SU-DHL-6 (cell line): Measurements from ENCODE around the gene CCDC116.
"Not testable (repeated sequence)": the region's sequence is repeated elsewhere in the genome, so short reads cannot be mapped to it uniquely, and the experiment has no call there.

ENCODE experiments used
- H2AFZ ChIP-seq: fragments of 200-600 bp; sonication (generic); 2 replicates; pipeline ENCODE4 v1.6.1; 2014; ENCODE audit warnings: low read depth, mild to moderate bottlenecking, moderate library complexity, mixed read lengths, antibody characterized with exemption, low read length; ENCODE audit not compliant: severe bottlenecking
- H3F3A ChIP-seq: fragments of 200-600 bp; shearing (Covaris generic); 2 replicates; pipeline ENCODE4 v1.6.0; 2016; ENCODE audit warnings: antibody characterized with exemption, mild to moderate bottlenecking; ENCODE audit not compliant: insufficient read depth
- H3K27ac ChIP-seq: fragments of 200-600 bp; sonication (generic); 2 replicates; pipeline ENCODE4 v1.5.1; 2016; ENCODE audit warnings: low read depth, mild to moderate bottlenecking, low read length, moderate library complexity, mixed read lengths
- H3K27me3 ChIP-seq: fragments of 200-600 bp; sonication (generic), shearing (Covaris generic); 2 replicates; pipeline ENCODE4 v1.6.0; 2014; ENCODE audit warnings: mild to moderate bottlenecking, low read length
- H3K36me3 ChIP-seq: fragments of 200-600 bp; sonication (generic); 2 replicates; pipeline ENCODE4 v1.6.1; 2014; ENCODE audit warnings: mild to moderate bottlenecking, low read length, mixed read lengths
- H3K4me2 ChIP-seq: fragments of 300-600, 200-600 bp; shearing (Covaris generic), sonication (generic); 2 replicates; pipeline ENCODE4 v1.6.0; 2014; ENCODE audit warnings: low read length, low read depth, mild to moderate bottlenecking; ENCODE audit not compliant: poor library complexity, severe bottlenecking
- H3K4me3 ChIP-seq: fragments of 200-600 bp; sonication (generic); 2 replicates; pipeline ENCODE4 v1.5.1; 2014; ENCODE audit warnings: antibody characterized with exemption, low read length, mild to moderate bottlenecking, mixed read lengths; ENCODE audit not compliant: insufficient read depth, poor library complexity, severe bottlenecking
- H3K79me2 ChIP-seq: fragments of 200-600 bp; sonication (generic); 2 replicates; pipeline ENCODE4 v1.6.1; 2014; ENCODE audit warnings: mild to moderate bottlenecking, low read length, moderate library complexity; ENCODE audit not compliant: insufficient read depth
- H3K9ac ChIP-seq: fragments of 200-600 bp; sonication (generic); 2 replicates; pipeline ENCODE4 v1.7.0; 2014; ENCODE audit warnings: mild to moderate bottlenecking, low read length
- H3K9me2 ChIP-seq: fragments of 200-600 bp; sonication (generic); replicated peaks from 2 replicates; pipeline ENCODE4 v1.6.1; 2014; ENCODE audit warnings: low read length; ENCODE audit not compliant: insufficient read depth
- H3K9me3 ChIP-seq: fragments of 200-600 bp; sonication (generic); 2 replicates; pipeline ENCODE4 v1.6.1; 2014; ENCODE audit warnings: low read length, mixed read lengths; ENCODE audit not compliant: insufficient read depth
- H4K20me1 ChIP-seq: fragments of 200-600 bp; sonication (generic); 2 replicates; pipeline ENCODE4 v1.6.1; 2014; ENCODE audit warnings: low read depth, mild to moderate bottlenecking, antibody characterized with exemption, low read length, moderate library complexity, mixed read lengths
- EZH2phosphoT487 ChIP-seq: fragments of 200-600 bp; sonication (generic), shearing (Covaris generic); conservative IDR thresholded peaks from 2 replicates; pipeline ENCODE4 v1.6.1; 2018; ENCODE audit warnings: mild to moderate bottlenecking, antibody characterized with exemption, low read length, moderate library complexity, mixed read lengths
- TF ChIP-seq, protein P1 (sequence below): fragments of 200-600 bp; sonication (generic); IDR thresholded peaks from one replicate; pipeline ENCODE4 v1.5.1; 2017; ENCODE audit warnings: antibody characterized with exemption, mild to moderate bottlenecking, low read length, moderate library complexity; ENCODE audit not compliant: insufficient read depth, poor library complexity, severe bottlenecking

The CCDC116 gene

DNA sequence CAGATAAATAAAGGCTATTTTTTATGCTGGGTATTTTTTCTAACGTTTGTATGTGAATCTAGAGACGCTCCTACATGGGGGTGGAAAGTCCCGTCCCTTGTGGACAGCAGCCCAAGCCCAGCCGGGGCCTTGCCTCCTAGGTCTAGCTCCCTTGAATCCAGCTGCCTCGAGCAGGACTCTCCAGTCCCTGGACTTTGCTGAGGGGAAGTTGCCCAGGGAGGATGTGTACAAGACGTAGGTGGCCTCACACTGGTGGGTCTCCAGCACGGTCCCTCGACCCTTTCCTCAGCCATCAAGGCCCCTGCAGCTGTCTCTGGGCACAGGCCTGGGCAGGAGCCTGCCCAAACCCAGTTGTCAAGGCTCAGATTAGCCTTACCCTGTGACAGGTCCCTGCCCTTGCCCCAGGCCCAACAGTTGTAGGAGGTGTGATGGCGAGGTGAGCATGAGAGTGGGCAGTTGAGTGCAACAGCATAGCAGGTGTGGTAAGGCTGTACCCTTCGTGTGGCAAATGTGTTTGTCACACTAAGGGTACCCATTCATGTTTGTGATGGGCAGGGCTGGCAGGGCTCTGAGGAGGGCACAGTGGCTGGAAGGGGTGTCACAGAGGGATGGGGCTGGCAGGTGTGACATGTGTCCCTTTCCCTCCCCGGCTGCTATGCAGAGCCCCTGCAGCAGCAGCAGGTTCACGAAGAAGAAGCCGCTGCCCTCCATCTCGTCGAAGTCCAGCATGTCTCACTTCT lies 3.4 kb downstream of the CCDC116 start:
- H3K4me2 ChIP-seq, result no peak overlapping the region
- no peak overlapping the region for H3K27ac ChIP-seq
- H3K9me3 ChIP-seq, result no peaks in the 10 kb centered on the region
- H3K9ac ChIP-seq, result no peak overlapping the region
- no peak for TF ChIP-seq EZH2phosphoT487
- TF ChIP-seq, protein P1, sequence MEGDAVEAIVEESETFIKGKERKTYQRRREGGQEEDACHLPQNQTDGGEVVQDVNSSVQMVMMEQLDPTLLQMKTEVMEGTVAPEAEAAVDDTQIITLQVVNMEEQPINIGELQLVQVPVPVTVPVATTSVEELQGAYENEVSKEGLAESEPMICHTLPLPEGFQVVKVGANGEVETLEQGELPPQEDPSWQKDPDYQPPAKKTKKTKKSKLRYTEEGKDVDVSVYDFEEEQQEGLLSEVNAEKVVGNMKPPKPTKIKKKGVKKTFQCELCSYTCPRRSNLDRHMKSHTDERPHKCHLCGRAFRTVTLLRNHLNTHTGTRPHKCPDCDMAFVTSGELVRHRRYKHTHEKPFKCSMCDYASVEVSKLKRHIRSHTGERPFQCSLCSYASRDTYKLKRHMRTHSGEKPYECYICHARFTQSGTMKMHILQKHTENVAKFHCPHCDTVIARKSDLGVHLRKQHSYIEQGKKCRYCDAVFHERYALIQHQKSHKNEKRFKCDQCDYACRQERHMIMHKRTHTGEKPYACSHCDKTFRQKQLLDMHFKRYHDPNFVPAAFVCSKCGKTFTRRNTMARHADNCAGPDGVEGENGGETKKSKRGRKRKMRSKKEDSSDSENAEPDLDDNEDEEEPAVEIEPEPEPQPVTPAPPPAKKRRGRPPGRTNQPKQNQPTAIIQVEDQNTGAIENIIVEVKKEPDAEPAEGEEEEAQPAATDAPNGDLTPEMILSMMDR, result no peak
- no peaks in the 10 kb centered on the region for H4K20me1 ChIP-seq
- H3F3A ChIP-seq, result no peaks in the 10 kb centered on the region
- no peaks in the 10 kb centered on the region for H3K27me3 ChIP-seq
- no peaks in the 10 kb centered on the region for H3K79me2 ChIP-seq
- no peak overlapping the region for H3K4me3 ChIP-seq
- H2AFZ ChIP-seq, result no peak overlapping the region
- H3K9me2 ChIP-seq, result no peaks in the 10 kb centered on the region
- no peaks in the 10 kb centered on the region for H3K36me3 ChIP-seq

DNA sequence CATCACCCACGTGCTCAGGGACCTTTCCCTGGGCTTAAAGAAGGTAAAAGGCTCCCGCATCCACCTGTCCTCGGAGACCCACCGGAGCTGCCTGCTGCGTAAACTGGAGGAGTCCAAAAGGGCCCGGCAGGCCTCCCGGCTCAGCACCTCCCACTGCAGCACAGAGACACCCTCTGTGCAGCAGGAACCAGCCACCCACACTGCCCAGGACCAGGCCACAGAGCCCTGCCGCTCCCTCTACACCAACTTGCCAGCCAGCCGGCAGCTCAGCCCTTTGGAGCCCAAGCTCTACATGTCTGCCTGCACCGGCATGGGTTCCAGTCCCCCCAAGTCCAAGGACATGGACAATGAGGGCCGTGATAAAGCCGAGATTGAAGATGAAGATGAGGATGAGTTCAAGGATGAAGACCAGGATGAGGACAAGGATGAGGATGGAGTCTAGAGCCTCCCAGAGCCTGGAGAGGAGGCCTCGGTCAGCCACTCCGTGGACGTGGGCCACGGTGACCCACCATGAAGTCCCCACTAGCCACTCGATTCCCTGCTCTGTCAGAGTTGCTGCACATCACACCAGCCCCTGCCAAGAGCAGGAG lies 4.2 kb downstream of the CCDC116 start:
- Histone ChIP-seq H3K9me3 (no peaks in the 10 kb centered on the region), H3K27me3 (no peaks in the 10 kb centered on the region), H3K4me3 (no peak overlapping the region), H3K79me2 (no peaks in the 10 kb centered on the region), H3F3A (no peaks in the 10 kb centered on the region), H2AFZ (no peak overlapping the region), H3K4me2 (no peak overlapping the region), H4K20me1 (no peaks in the 10 kb centered on the region), H3K27ac (no peak overlapping the region), H3K9me2 (no peaks in the 10 kb centered on the region), H3K36me3 (no peaks in the 10 kb centered on the region), H3K9ac (no peak overlapping the region)
- TF ChIP-seq, protein P1, result no peak
- TF ChIP-seq EZH2phosphoT487, result no peak

- H3K9me3 ChIP-seq, H3K9ac ChIP-seq, H2AFZ ChIP-seq, H3K27me3 ChIP-seq, H3K79me2 ChIP-seq, H3K36me3 ChIP-seq, H3K27ac ChIP-seq, H3F3A ChIP-seq, H3K4me3 ChIP-seq, H3K9me2 ChIP-seq, H4K20me1 ChIP-seq, H3K4me2 ChIP-seq: not testable (repeated sequence)
These were observed 4.9 kb downstream of the CCDC116 start for GRCh38 chr22:21637450-21637849.

GRCh38 chr22:21639359-21639758 lies 6.8 kb downstream of the CCDC116 start:
- H3K9me3 ChIP-seq, result no peaks in the 10 kb centered on the region
- no peak overlapping the region for H2AFZ ChIP-seq
- H3K9ac ChIP-seq, result no peak overlapping the region
- H3K36me3 ChIP-seq, result no peaks in the 10 kb centered on the region
- H3K4me3 ChIP-seq, result no peak overlapping the region
- H3K4me2 ChIP-seq, result no peak overlapping the region
- H4K20me1 ChIP-seq, result no peaks in the 10 kb centered on the region
- TF ChIP-seq, protein P1, result no peak
- no peak for TF ChIP-seq EZH2phosphoT487
- no peaks in the 10 kb centered on the region for H3F3A ChIP-seq
- no peaks in the 10 kb centered on the region for H3K27me3 ChIP-seq
- H3K79me2 ChIP-seq, result peaks cover 6% of the 10 kb centered on the region; the same call in 1 of the 2 replicates
- no peak overlapping the region for H3K27ac ChIP-seq
- H3K9me2 ChIP-seq, result no peaks in the 10 kb centered on the region
